GM18870 (cell line): ENCODE results near the gene OLFM1.

ENCODE experiments used
- ATAC-seq: cut with Tn5 transposase; IDR thresholded peaks from one replicate; pipeline ENCODE4 v1.9.1; 2021; ENCODE audit warnings: moderate library complexity; ENCODE audit not compliant: unreplicated experiment

OLFM1 gene

GRCh38 chr9:135087489-135087792 is at the start of gene OLFM1:
Gene OLFM1 (plus strand): TSS chr9:135087668. CDS start chr9:135087990, 322 bp downstream.
- ATAC-seq: no peak

GRCh38 chr9:135038331-135038730 is 49.1 kb upstream of the OLFM1 start:
- ATAC-seq: no peak

- ATAC-seq: no peak
Observed at GRCh38 chr9:135038826-135039225, 48.6 kb upstream of the OLFM1 start.

GRCh38 chr9:135039266-135039870 is 48.1 kb upstream of the OLFM1 start:
- no peak for ATAC-seq

- ATAC-seq: no peak
Observed at GRCh38 chr9:135039916-135040645, 47.4 kb upstream of the OLFM1 start.

- no peak for ATAC-seq
Observed at GRCh38 chr9:135040892-135041291, 46.6 kb upstream of the OLFM1 start.

GRCh38 chr9:135043345-135043744 is 44.1 kb upstream of the OLFM1 start:
- ATAC-seq: no peak

- ATAC-seq: no peak
Observed at GRCh38 chr9:135045264-135045927, 42.1 kb upstream of the OLFM1 start.

GRCh38 chr9:135045928-135046738 is 41.3 kb upstream of the OLFM1 start:
- ATAC-seq: no peak

GRCh38 chr9:135046739-135047350 is 40.6 kb upstream of the OLFM1 start:
- ATAC-seq: no peak

GRCh38 chr9:135047521-135047920 is 39.9 kb upstream of the OLFM1 start:
- ATAC-seq: no peak

- ATAC-seq: no peak
Observed at GRCh38 chr9:135048046-135048757, 39.3 kb upstream of the OLFM1 start.

GRCh38 chr9:135048758-135049444 is 38.6 kb upstream of the OLFM1 start:
- no peak for ATAC-seq

- ATAC-seq: no peak
Observed at GRCh38 chr9:135049460-135049859, 38.0 kb upstream of the OLFM1 start.

- ATAC-seq: no peak
Observed at GRCh38 chr9:135050072-135050990, 37.1 kb upstream of the OLFM1 start.

GRCh38 chr9:135051316-135052038 is 36.0 kb upstream of the OLFM1 start:
- ATAC-seq: no peak

- no peak for ATAC-seq
Observed at GRCh38 chr9:135053133-135053532, 34.3 kb upstream of the OLFM1 start.

- ATAC-seq: no peak
Observed at GRCh38 chr9:135055181-135055580, 32.3 kb upstream of the OLFM1 start.
